Measurements from ENCODE around the gene GPR157. TPM values are rescaled to one million over a fixed set of nuclear protein-coding genes. Genes with fewer than 3 reads are reported as not detected.
"Not testable (repeated sequence)": the region's sequence is repeated elsewhere in the genome, so short reads cannot be mapped to it uniquely, and the experiment has no call there.

Gene GPR157
- total and polyA plus RNA-seq, 2 experiments from 2014 or later, result 1.7 to 2.7 TPM

DNA sequence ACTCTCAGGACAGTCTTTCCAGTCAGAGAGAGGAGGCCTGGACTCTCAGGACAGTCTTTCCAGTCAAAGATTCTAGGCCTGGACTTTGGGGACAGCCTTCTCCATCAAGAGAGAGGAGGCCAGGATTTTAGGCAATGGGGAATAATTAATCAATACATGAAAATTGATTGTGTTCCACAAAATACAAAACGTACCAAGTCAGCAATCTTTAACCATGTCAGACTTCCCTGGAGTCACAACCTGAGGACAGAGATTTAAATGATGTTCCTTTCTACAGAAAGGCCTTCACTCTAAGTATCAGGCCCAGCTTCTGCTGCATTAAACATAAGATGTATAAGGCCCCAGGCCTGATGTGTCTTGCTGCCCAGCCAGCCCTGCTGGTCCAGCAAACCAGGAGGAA, 27.0 kb upstream of the GPR157 start:
- Histone ChIP-seq H3K27me3 (replicated peaks; ENCODE audit: insufficient read depth) (no peaks in the 10 kb centered on the region), H3K9me2 (ENCODE audit: insufficient read depth) (no peaks in the 10 kb centered on the region), H3K79me2 (ENCODE audit: insufficient read depth) (peaks cover 100% of the 10 kb centered on the region), H3K4me2 (ENCODE audit: unreplicated experiment) (no peak overlapping the region), H3K4me1 (ENCODE audit: insufficient read depth) (no peaks in the 10 kb centered on the region), H3F3A (ENCODE audit: insufficient read depth) (peaks cover 2% of the 10 kb centered on the region; the same call in 1 of the 2 replicates), H3K36me3 (ENCODE audit: low read depth) (no peaks in the 10 kb centered on the region; the same call in 1 of the 2 replicates), H2AFZ (no peak overlapping the region), H3K9ac (no peak overlapping the region), H4K20me1 (ENCODE audit: insufficient read depth) (peaks cover 10% of the 10 kb centered on the region), H3K4me3 (no peak overlapping the region), H3K9me3 (ENCODE audit: low read depth) (no peaks in the 10 kb centered on the region), H3K27ac (no peak overlapping the region)
- WGBS, 2 experiments (ENCODE audit: low coverage in 1 of 2, low lambda C conversion rate in 2 of 2, missing lambda C conversion rate in 2 of 2), result 90 to 100% methylated on average over 1 of the region's 1 CpG
- TF ChIP-seq EZH2phosphoT487 (IDR thresholded peaks at IDR 0.05; ENCODE audit: insufficient read depth, low read depth) (no peak), EZH2 (IDR thresholded peaks at IDR 0.05; ENCODE audit: insufficient read depth, poor library complexity, severe bottlenecking) (no peak)
- in situ Hi-C loops (cut with MboI), result no loop called here
- no peak for DNase-seq

DNA sequence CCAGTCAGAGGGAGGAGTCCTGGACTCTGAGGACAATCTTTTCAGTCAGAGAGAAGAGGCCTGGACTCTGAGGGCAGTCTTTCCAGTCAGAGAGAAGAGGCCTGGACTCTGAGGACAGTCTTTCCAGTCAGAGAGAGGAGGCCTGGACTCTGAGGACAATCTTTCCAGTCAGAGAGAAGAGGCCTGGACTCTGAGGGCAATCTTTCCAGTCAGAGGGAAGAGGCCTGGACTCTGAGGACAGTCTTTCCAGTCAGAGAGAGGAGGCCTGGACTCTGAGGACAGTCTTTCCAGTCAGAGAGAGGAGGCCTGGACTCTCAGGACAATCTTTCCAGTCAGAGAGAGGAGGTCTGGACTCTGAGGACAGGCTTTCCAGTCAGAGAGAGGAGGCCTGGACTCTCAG, 26.5 kb upstream of the GPR157 start:
- in situ Hi-C loops (cut with MboI), result not testable (repeated sequence)

DNA sequence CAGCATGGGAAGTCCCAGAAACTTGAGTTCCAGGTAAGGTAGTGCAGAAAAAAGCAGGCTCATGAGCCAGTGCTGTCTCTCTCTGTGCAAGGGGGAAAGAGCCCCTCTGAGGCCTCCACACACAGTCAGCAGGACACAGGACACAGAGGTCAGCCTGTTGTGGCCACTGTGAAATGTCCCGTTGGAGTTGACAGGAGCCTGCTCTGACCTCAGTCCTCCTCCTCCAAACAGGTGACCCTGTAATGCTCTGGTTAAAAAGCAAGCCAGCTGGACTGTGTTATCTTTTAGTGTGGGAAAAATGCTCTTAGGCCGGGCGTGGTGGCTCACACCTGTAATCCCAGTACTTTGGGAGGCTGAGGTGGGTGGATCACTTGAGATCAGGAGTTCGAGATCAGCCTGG, 24.2 kb upstream of the GPR157 start:
- in situ Hi-C loops (cut with MboI), result no loop called here
- TF ChIP-seq EZH2phosphoT487 (IDR thresholded peaks at IDR 0.05; ENCODE audit: insufficient read depth, low read depth), result no peak
- TF ChIP-seq EZH2 (IDR thresholded peaks at IDR 0.05; ENCODE audit: insufficient read depth, poor library complexity, severe bottlenecking), result no peak
- Histone ChIP-seq H3K9me3 (ENCODE audit: low read depth) (no peaks in the 10 kb centered on the region), H3K27ac (no peak overlapping the region), H3F3A (ENCODE audit: insufficient read depth) (no peaks in the 10 kb centered on the region), H3K27me3 (replicated peaks; ENCODE audit: insufficient read depth) (no peaks in the 10 kb centered on the region), H2AFZ (no peak overlapping the region), H3K9me2 (ENCODE audit: insufficient read depth) (no peaks in the 10 kb centered on the region), H3K36me3 (ENCODE audit: low read depth) (peaks cover 9% of the 10 kb centered on the region), H3K79me2 (ENCODE audit: insufficient read depth) (peaks cover 100% of the 10 kb centered on the region), H3K4me2 (ENCODE audit: unreplicated experiment) (no peak overlapping the region), H3K4me3 (no peak overlapping the region), H4K20me1 (ENCODE audit: insufficient read depth) (peaks cover 3% of the 10 kb centered on the region), H3K4me1 (ENCODE audit: insufficient read depth) (no peaks in the 10 kb centered on the region), H3K9ac (no peak overlapping the region)
- WGBS, 2 experiments (ENCODE audit: low coverage in 1 of 2, low lambda C conversion rate in 2 of 2, missing lambda C conversion rate in 2 of 2), result 96 to 100% methylated on average over 4 of the region's 4 CpGs
- no peak for DNase-seq

More for the DNA sequence above, 26.5 kb upstream of the GPR157 start:
- peaks cover 100% of the 10 kb centered on the region for H3K79me2 ChIP-seq (ENCODE audit: insufficient read depth)
- not testable (repeated sequence) for H3K36me3 ChIP-seq (ENCODE audit: low read depth); H3K27ac ChIP-seq; H3K4me1 ChIP-seq (ENCODE audit: insufficient read depth); DNase-seq; H3K4me2 ChIP-seq (ENCODE audit: unreplicated experiment); H3K9me3 ChIP-seq (ENCODE audit: low read depth); H2AFZ ChIP-seq; H3K9me2 ChIP-seq (ENCODE audit: insufficient read depth); H3K4me3 ChIP-seq; H4K20me1 ChIP-seq (ENCODE audit: insufficient read depth); H3F3A ChIP-seq (ENCODE audit: insufficient read depth); H3K9ac ChIP-seq; H3K27me3 ChIP-seq (replicated peaks; ENCODE audit: insufficient read depth)

DNA sequence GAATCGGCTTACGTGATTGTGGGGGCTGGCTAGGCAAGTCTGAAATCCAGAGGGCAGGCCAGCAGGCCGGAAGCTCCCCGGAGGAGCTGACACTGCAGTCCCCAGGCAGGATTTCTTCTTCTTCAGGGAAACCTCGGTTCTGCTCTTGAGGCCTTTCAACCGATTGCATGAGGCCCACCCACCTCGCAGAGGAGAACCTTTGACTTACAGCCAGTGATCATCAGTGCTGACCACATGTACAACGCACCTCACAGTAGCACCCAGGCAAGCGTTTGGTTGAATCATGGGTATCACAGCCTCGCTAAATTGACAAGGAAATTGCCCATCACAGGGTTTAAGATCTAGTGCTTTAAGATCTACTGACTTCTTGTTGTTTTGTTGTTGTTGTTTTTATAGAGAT, 23.6 kb upstream of the GPR157 start:
- TF ChIP-seq EZH2phosphoT487 (IDR thresholded peaks at IDR 0.05; ENCODE audit: insufficient read depth, low read depth) (no peak), EZH2 (IDR thresholded peaks at IDR 0.05; ENCODE audit: insufficient read depth, poor library complexity, severe bottlenecking) (no peak)
- no peak overlapping the region for H3K27ac ChIP-seq
- peaks cover 100% of the 10 kb centered on the region for H3K79me2 ChIP-seq (ENCODE audit: insufficient read depth)

DNA sequence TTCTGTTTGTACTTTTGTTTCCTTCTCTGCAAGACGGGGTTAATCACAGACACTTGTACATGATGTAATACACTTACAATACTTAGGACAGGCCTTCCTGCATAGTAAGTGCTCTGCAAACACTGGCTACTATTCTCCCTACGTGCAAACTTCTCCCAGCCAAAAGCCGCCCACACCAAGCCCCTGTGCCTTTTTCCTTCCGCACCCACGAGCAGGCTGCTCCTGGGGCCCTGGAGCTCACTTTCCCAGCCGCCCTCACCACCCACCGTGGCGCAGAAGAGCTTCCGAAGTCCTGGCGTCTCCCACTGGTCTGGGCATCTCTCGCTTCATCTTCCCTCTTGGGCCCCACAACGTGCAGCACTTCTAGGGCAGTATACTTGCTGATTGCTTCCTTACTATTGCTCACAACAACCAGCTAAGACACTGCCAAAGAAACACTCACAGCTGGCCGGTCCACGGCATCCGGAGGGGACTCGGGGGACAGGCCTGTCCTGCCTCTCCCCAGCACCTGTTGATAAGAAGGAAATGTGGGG, 22.5 kb upstream of the GPR157 start:
- no peaks in the 10 kb centered on the region for H3K9me3 ChIP-seq (ENCODE audit: low read depth)
- H3K4me3 ChIP-seq, result no peak overlapping the region
- peak overlapping the region; percentile 45 for H3K27ac ChIP-seq
- no peaks in the 10 kb centered on the region for H3K4me1 ChIP-seq (ENCODE audit: insufficient read depth)
- H3K4me2 ChIP-seq (ENCODE audit: unreplicated experiment), result no peak overlapping the region
- H3K79me2 ChIP-seq (ENCODE audit: insufficient read depth), result peaks cover 88% of the 10 kb centered on the region
- in situ Hi-C loops (cut with MboI), result no loop called here
- H3F3A ChIP-seq (ENCODE audit: insufficient read depth), result no peaks in the 10 kb centered on the region
- H3K36me3 ChIP-seq (ENCODE audit: low read depth), result peaks cover 14% of the 10 kb centered on the region
- H3K27me3 ChIP-seq (replicated peaks; ENCODE audit: insufficient read depth), result no peaks in the 10 kb centered on the region
- H2AFZ ChIP-seq, result no peak overlapping the region
- H3K9ac ChIP-seq, result peak overlapping the region; percentile 39
- H4K20me1 ChIP-seq (ENCODE audit: insufficient read depth), result peaks cover 3% of the 10 kb centered on the region
- no peak for TF ChIP-seq EZH2phosphoT487 (IDR thresholded peaks at IDR 0.05; ENCODE audit: insufficient read depth, low read depth)
- TF ChIP-seq EZH2 (IDR thresholded peaks at IDR 0.05; ENCODE audit: insufficient read depth, poor library complexity, severe bottlenecking), result no peak
- DNase-seq, result peak; percentile 36
- 52 to 55% methylated on average over 16 of the region's 16 CpGs for WGBS, 2 experiments (ENCODE audit: low coverage in 1 of 2, low lambda C conversion rate in 2 of 2, missing lambda C conversion rate in 2 of 2)
- H3K9me2 ChIP-seq (ENCODE audit: insufficient read depth), result no peaks in the 10 kb centered on the region

More for the DNA sequence above, 23.6 kb upstream of the GPR157 start:
- Histone ChIP-seq H3K9ac (no peak overlapping the region), H4K20me1 (ENCODE audit: insufficient read depth) (peaks cover 3% of the 10 kb centered on the region), H2AFZ (no peak overlapping the region), H3K36me3 (ENCODE audit: low read depth) (peaks cover 14% of the 10 kb centered on the region), H3K4me2 (ENCODE audit: unreplicated experiment) (no peak overlapping the region), H3K27me3 (replicated peaks; ENCODE audit: insufficient read depth) (no peaks in the 10 kb centered on the region), H3K9me3 (ENCODE audit: low read depth) (no peaks in the 10 kb centered on the region), H3K4me1 (ENCODE audit: insufficient read depth) (no peaks in the 10 kb centered on the region), H3F3A (ENCODE audit: insufficient read depth) (no peaks in the 10 kb centered on the region), H3K9me2 (ENCODE audit: insufficient read depth) (no peaks in the 10 kb centered on the region), H3K4me3 (no peak overlapping the region)
- no peak for DNase-seq
- WGBS, 2 experiments (ENCODE audit: low coverage in 1 of 2, low lambda C conversion rate in 2 of 2, missing lambda C conversion rate in 2 of 2), result 97% methylated on average over 10 of the region's 10 CpGs
- in situ Hi-C loops (cut with MboI), result no loop called here
